Left lung (tissue), 10 donors: Measurements from ENCODE around the gene RC3H1. TPM values are rescaled to one million over a fixed set of nuclear protein-coding genes. Genes with fewer than 3 reads are reported as not detected.

Experiments
- ATAC-seq: fragments of 200-7000 bp; cut with Tn5 transposase; one replicate; pipeline ENCODE4 v1.9.1; 2020; ENCODE audit warnings: moderate library complexity
- DNase-seq, 4 donors: peaks; one replicate each; pipeline ENCODE4 v3.0.0-alpha.2; 2013 to 2020
- H3K27ac ChIP-seq, 2 donors: fragments of 200-600 bp; sonication (generic) in 1 of 2; one replicate each; pipeline versions ENCODE4 v1.5.0 to v1.8.0; 2020 to 2021
- H3K27me3 ChIP-seq, 2 donors: fragments of 200-600 bp; sonication (generic) in 1 of 2; one replicate each; pipeline versions ENCODE4 v1.5.0 to v1.8.0; 2020 to 2021
- H3K36me3 ChIP-seq, 2 donors: fragments of 200-600 bp; sonication (generic) in 1 of 2; one replicate each; pipeline versions ENCODE4 v1.5.0 to v1.8.0; 2020 to 2021
- H3K4me1 ChIP-seq, 2 donors: fragments of 200-600 bp; one replicate each; pipeline ENCODE4 v1.8.0; 2021
- H3K4me3 ChIP-seq, 2 donors: fragments of 200-600 bp; sonication (generic) in 1 of 2; one replicate each; pipeline versions ENCODE4 v1.5.0 to v1.8.0; 2020 to 2021; ENCODE audit warnings: mild to moderate bottlenecking in 1 of 2
- H3K9me3 ChIP-seq, 2 donors: fragments of 200-600 bp; sonication (generic) in 1 of 2; one replicate each; pipeline versions ENCODE4 v1.5.0 to v1.8.0; 2020 to 2021
- intact Hi-C, 2 donors: fragments of 100-400 bp; cut with DNase I; formaldehyde crosslinking; loops; one replicate each; pipeline versions ENCODE4 v1.11.2 to v1.14.2; 2022
- polyA plus RNA-seq, 6 donors: library from polyadenylated mRNA; unstranded; fragments of 120-200 nt; gene quantifications; one replicate each; pipeline ENCODE4 v1.2.1, GENCODE V29; 2013; ENCODE audit not compliant: insufficient read length in 6 of 6
- total RNA-seq, 2 donors: library from RNA; stranded (reverse); fragmentation: NEBNext Ultra II Directional; extraction: Animal tissue kit (Norgen Biotek cat#: 25700); gene quantifications; one replicate each; pipeline ENCODE4 v1.2.1, GENCODE V29; 2021
- TF ChIP-seq, protein P1 (sequence below), 2 donors: fragments of 200-600 bp; sonication (generic) in 1 of 2; IDR thresholded peaks; one replicate each; pipeline versions ENCODE4 v1.5.0 to v1.8.0; 2021; ENCODE audit warnings: antibody characterized with exemption in 2 of 2
- donor health status: DM: no; HTN: yes; CAD: no.
- donor health status: DM: no; HTN: no; CAD: no.

The RC3H1 gene
- total and polyA plus RNA-seq, 8 donors, result 13.3 to 35.7 (median 14.0) TPM

DNA sequence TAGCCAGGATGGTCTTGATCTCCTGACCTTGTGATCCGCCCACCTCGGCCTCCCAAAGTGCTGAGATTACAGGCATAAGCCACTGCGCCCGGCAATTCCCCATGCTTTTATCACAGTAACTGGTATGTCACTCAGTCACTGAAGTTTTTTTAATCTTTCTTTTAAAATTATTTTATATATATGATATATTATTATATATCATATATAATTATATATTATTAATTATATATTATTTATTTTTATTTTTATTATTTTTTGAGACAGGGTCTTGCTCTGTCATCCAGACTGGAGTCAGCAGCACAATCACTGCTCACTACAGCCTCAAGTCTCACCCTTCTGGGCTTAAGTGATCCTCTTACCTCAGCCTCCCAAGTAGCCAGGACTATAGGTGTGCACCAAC lies 18.3 kb downstream of the RC3H1 start:
- no peaks in the 10 kb centered on the region for H3K9me3 ChIP-seq
- ATAC-seq (no peak), DNase-seq (no peak)
- H3K36me3 ChIP-seq, result no peaks in the 10 kb centered on the region
- no peak overlapping the region for H3K27ac ChIP-seq
- TF ChIP-seq, protein P1, sequence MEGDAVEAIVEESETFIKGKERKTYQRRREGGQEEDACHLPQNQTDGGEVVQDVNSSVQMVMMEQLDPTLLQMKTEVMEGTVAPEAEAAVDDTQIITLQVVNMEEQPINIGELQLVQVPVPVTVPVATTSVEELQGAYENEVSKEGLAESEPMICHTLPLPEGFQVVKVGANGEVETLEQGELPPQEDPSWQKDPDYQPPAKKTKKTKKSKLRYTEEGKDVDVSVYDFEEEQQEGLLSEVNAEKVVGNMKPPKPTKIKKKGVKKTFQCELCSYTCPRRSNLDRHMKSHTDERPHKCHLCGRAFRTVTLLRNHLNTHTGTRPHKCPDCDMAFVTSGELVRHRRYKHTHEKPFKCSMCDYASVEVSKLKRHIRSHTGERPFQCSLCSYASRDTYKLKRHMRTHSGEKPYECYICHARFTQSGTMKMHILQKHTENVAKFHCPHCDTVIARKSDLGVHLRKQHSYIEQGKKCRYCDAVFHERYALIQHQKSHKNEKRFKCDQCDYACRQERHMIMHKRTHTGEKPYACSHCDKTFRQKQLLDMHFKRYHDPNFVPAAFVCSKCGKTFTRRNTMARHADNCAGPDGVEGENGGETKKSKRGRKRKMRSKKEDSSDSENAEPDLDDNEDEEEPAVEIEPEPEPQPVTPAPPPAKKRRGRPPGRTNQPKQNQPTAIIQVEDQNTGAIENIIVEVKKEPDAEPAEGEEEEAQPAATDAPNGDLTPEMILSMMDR (IDR thresholded peaks at IDR 0.05), result no peak
- peaks cover 8 to 50% of the 10 kb centered on the region in 2 donors for H3K4me1 ChIP-seq
- intact Hi-C loops, result no loop called here
- H3K27me3 ChIP-seq, result no peaks in the 10 kb centered on the region
- no peak overlapping the region for H3K4me3 ChIP-seq

DNA sequence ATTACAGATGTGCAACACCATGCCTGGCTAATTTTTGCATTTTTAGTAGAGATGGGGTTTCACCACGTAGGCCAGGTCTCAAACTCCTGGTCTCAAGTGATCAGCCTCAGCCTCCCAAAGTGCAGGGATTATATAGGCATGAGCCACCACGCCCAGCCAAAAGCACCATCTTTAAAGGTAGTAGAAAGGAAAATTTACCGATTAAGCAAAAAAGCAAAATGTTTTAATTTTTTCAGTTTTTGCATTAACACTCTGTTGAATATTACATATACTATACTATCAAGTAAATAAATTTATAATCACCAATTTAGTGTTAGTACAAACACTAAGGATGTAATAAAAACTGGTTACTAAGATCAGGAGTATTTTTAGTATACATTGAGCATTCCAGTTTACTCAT lies 20.6 kb downstream of the RC3H1 start:
- Histone ChIP-seq H3K27ac (peak overlapping the region in 1 of 2 donors; percentile 11), H3K36me3 (peaks cover 0 to 5% of the 10 kb centered on the region in 2 donors), H3K4me3 (no peak overlapping the region), H3K9me3 (no peaks in the 10 kb centered on the region), H3K27me3 (no peaks in the 10 kb centered on the region), H3K4me1 (peaks cover 16 to 44% of the 10 kb centered on the region in 2 donors)
- ATAC-seq (no peak), DNase-seq (no peak)
- intact Hi-C loops, result no loop called here
- TF ChIP-seq, protein P1 (IDR thresholded peaks at IDR 0.05), result no peak

DNA sequence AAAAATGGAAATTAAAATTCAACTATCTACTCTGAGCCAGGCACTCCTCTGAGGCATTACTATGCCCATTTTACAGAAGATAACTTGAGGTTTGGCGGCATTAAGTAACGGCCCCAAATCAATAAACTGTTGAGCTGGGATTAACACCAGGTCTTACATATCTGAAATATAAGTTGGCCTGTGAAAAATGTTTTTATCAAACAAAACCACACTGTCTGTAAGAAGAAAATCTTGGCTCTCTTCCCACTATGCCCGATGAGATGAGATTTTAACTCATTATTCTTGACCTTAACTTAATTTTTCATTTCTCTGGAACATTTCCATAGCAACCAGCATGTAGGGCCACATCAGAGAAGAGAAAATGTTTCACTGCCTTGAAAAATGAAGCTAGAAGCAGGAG lies 21.8 kb downstream of the RC3H1 start:
- Histone ChIP-seq H3K4me3 (no peak overlapping the region), H3K9me3 (no peaks in the 10 kb centered on the region), H3K4me1 (peaks cover 16 to 32% of the 10 kb centered on the region in 2 donors), H3K27ac (no peak overlapping the region), H3K36me3 (peaks cover 0 to 5% of the 10 kb centered on the region in 2 donors), H3K27me3 (no peaks in the 10 kb centered on the region)
- intact Hi-C loops, result no loop called here
- TF ChIP-seq, protein P1 (IDR thresholded peaks at IDR 0.05), result no peak
- DNase-seq (peak in 1 of 4 donors; percentile 13), ATAC-seq (no peak)

DNA sequence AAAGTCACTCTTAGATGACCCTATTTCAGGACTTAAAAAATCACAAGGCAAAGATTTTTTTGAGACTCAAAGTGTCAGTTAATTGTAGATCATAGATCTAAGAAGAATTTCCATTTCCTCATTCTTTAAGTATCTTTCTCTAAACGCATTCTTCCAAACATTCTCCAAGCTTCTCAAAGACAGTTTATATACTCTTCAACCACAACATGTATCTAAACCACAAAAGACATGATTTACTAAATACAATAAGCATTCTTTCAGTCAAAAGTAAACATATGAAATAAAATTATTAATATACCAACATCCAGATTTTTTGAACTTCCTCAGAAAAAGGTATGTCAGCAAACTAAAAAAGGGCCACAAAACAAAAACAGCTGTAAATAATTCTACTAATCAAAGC lies 24.4 kb downstream of the RC3H1 start:
- H3K27me3 ChIP-seq, result no peaks in the 10 kb centered on the region
- ATAC-seq (no peak), DNase-seq (no peak)
- H3K36me3 ChIP-seq, result peaks cover 0 to 16% of the 10 kb centered on the region in 2 donors
- no peak overlapping the region for H3K27ac ChIP-seq
- peaks cover 16 to 26% of the 10 kb centered on the region in 2 donors for H3K4me1 ChIP-seq
- H3K9me3 ChIP-seq, result no peaks in the 10 kb centered on the region
- intact Hi-C loops, result no loop called here
- TF ChIP-seq, protein P1 (IDR thresholded peaks at IDR 0.05), result no peak
- no peak overlapping the region for H3K4me3 ChIP-seq

DNA sequence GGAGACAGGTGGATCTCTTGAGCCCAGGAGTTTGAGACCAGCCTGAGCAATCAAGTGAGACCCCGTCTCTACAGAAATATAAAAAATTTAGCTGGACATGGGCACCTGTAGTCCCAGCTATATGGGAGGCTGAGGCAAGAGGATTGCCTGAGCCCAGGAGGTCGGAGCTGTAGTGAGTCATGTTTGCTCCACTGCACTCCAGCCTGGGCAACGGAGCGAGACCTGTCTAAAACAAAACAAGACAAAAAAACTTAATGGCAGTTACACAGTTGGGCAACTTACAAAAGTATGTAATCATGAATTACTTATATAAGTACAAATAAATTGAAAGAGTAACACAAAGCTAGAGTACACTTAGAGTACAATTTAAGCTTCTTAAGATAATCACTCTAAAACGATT lies 25.2 kb downstream of the RC3H1 start:
- no peak overlapping the region for H3K4me3 ChIP-seq
- H3K9me3 ChIP-seq, result no peaks in the 10 kb centered on the region
- H3K4me1 ChIP-seq, result peaks cover 16 to 22% of the 10 kb centered on the region in 2 donors
- DNase-seq (no peak), ATAC-seq (peak; percentile 25)
- intact Hi-C loops, result no loop called here
- H3K36me3 ChIP-seq, result peaks cover 0 to 24% of the 10 kb centered on the region in 2 donors
- no peak overlapping the region for H3K27ac ChIP-seq
- H3K27me3 ChIP-seq, result no peaks in the 10 kb centered on the region
- TF ChIP-seq, protein P1 (IDR thresholded peaks at IDR 0.05), result no peak
